ENCODE results near the gene CD48.
A peak's percentile ranks its signal among the peaks of the same experiment; 100 is the strongest.
"Not testable (repeated sequence)": the region's sequence is repeated elsewhere in the genome, so short reads cannot be mapped to it uniquely, and the experiment has no call there.

Gene CD48

DNA sequence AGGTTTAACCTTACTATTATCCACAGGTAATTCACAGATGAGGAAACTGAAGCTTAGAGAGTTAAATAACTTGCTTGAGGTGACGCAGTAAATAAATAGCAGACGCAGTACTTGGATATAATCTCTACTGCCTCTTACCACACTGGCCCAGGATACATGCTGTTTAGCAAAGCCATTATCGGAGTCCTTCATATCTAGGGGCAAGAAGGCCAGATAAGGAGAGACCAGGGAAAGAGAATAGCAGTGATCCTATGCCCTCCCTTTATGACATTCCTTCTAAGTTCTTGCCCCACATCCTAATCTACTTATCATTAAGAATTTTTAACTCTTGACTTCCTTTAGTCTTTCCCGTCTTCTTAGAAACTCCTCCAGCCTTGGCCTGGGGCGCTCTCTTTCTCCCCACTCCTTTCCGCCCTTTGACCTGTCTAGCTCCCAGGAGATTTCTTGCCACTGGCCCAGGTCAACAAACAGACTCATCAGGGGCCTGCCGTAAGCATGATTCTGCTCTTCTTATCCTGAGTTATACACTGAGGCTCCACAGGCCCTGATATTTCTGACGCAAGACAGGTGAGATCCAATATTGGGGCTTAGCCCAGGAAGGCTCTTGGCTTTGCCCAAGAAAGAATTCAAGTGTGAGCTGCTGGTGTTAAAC lies 53.3 kb downstream of the CD48 start:
- no peak overlapping the region for H3K27ac ChIP-seq (ENCODE audit: insufficient read depth, low read length, poor library complexity, severe bottlenecking)
- H3K27me3 ChIP-seq (replicated peaks; ENCODE audit: control insufficient read depth, insufficient read depth, low read length, poor library complexity, severe bottlenecking) = no peaks in the 10 kb centered on the region
- H3K4me3 ChIP-seq (ENCODE audit: insufficient read depth, low read depth, low read length, poor library complexity, severe bottlenecking) = no peak overlapping the region
- H3K9me3 ChIP-seq (ENCODE audit: control insufficient read depth, low read length) = no peaks in the 10 kb centered on the region
- H3K36me3 ChIP-seq (ENCODE audit: control insufficient read depth, insufficient read depth, low read length) = no peaks in the 10 kb centered on the region
- peaks cover 12% of the 10 kb centered on the region for H3K4me1 ChIP-seq (ENCODE audit: control insufficient read depth, insufficient read depth, low read length, poor library complexity, severe bottlenecking)
- no peak for DNase-seq

DNA sequence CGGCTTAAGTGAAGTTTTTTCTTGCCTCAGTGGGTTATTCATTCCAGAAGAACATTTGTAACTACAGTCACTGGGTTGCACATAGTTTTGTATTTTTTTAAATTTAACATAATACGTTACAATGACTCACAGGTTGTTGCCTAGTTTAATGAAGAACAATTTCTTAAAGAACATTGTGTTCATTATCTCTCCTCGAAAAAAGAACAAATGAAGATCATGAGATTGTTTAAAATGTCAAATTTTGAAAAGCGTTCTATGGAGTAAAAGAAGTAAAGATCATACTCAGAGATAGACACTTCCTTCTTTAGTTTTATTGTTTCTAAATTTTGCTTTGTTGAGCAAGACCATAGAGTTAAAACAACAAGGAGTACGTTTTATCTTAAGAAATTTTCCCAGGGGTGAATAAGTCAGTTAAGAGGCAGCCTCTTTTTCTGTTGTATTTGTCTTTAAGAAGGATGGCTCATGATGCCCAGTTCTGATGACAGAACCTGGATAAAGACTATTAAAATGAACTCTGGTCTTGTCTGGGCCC lies 54.3 kb downstream of the CD48 start:
- no peaks in the 10 kb centered on the region for H3K36me3 ChIP-seq (ENCODE audit: control insufficient read depth, insufficient read depth, low read length)
- H3K4me1 ChIP-seq (ENCODE audit: control insufficient read depth, insufficient read depth, low read length, poor library complexity, severe bottlenecking) = peaks cover 4% of the 10 kb centered on the region
- no peaks in the 10 kb centered on the region for H3K27me3 ChIP-seq (replicated peaks; ENCODE audit: control insufficient read depth, insufficient read depth, low read length, poor library complexity, severe bottlenecking)
- no peak overlapping the region for H3K4me3 ChIP-seq (ENCODE audit: insufficient read depth, low read depth, low read length, poor library complexity, severe bottlenecking)
- no peak overlapping the region for H3K27ac ChIP-seq (ENCODE audit: insufficient read depth, low read length, poor library complexity, severe bottlenecking)
- no peak for DNase-seq
- H3K9me3 ChIP-seq (ENCODE audit: control insufficient read depth, low read length) = no peaks in the 10 kb centered on the region

DNA sequence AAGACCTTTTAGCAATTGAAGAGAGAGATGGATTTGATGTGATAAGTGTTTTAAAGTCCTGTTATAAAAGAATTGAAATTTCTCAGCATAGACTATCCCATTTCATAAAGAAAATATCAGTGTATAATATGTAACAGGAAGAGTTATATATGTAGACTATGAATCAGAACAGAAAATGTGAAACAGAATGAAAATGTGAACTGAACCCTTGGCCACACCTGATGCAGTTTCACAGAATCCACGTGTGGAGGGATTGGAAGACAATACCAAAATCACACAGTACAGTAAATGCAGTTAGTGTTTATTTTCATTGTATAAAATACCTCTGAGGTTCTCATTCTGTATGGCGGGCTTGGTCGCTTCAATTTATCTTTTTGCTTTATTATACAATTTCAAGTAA lies 54.9 kb downstream of the CD48 start:
- peaks cover 3% of the 10 kb centered on the region for H3K4me1 ChIP-seq (ENCODE audit: control insufficient read depth, insufficient read depth, low read length, poor library complexity, severe bottlenecking)
- no peak overlapping the region for H3K27ac ChIP-seq (ENCODE audit: insufficient read depth, low read length, poor library complexity, severe bottlenecking)
- no peaks in the 10 kb centered on the region for H3K9me3 ChIP-seq (ENCODE audit: control insufficient read depth, low read length)
- H3K4me3 ChIP-seq (ENCODE audit: insufficient read depth, low read depth, low read length, poor library complexity, severe bottlenecking) = no peak overlapping the region
- H3K27me3 ChIP-seq (replicated peaks; ENCODE audit: control insufficient read depth, insufficient read depth, low read length, poor library complexity, severe bottlenecking) = no peaks in the 10 kb centered on the region
- H3K36me3 ChIP-seq (ENCODE audit: control insufficient read depth, insufficient read depth, low read length) = no peaks in the 10 kb centered on the region
- no peak for DNase-seq

DNA sequence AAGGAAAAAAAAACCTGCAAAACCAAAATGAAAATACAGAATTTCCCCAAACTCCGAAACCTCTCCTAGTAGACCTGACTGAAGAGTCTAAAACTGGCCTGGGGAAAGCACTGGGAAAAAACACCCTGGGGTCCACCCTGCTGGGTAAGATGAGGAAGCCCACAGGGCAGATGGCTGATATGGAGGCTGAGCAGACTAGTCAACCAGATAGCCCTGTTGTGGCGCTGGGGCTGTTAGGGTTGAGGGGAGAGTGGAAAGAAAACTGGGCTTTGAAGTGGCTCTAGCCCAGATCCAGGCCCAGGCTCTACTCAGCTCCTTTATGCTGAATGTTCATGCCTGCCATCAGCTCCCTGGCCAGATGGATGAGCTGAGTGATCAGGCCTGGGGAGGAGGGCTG lies 58.0 kb downstream of the CD48 start:
- no peaks in the 10 kb centered on the region for H3K27me3 ChIP-seq (replicated peaks; ENCODE audit: control insufficient read depth, insufficient read depth, low read length, poor library complexity, severe bottlenecking)
- no peaks in the 10 kb centered on the region for H3K9me3 ChIP-seq (ENCODE audit: control insufficient read depth, low read length)
- H3K27ac ChIP-seq (ENCODE audit: insufficient read depth, low read length, poor library complexity, severe bottlenecking) = no peak overlapping the region
- no peak for DNase-seq
- no peak overlapping the region for H3K4me3 ChIP-seq (ENCODE audit: insufficient read depth, low read depth, low read length, poor library complexity, severe bottlenecking)
- H3K4me1 ChIP-seq (ENCODE audit: control insufficient read depth, insufficient read depth, low read length, poor library complexity, severe bottlenecking) = no peaks in the 10 kb centered on the region
- no peaks in the 10 kb centered on the region for H3K36me3 ChIP-seq (ENCODE audit: control insufficient read depth, insufficient read depth, low read length)

DNA sequence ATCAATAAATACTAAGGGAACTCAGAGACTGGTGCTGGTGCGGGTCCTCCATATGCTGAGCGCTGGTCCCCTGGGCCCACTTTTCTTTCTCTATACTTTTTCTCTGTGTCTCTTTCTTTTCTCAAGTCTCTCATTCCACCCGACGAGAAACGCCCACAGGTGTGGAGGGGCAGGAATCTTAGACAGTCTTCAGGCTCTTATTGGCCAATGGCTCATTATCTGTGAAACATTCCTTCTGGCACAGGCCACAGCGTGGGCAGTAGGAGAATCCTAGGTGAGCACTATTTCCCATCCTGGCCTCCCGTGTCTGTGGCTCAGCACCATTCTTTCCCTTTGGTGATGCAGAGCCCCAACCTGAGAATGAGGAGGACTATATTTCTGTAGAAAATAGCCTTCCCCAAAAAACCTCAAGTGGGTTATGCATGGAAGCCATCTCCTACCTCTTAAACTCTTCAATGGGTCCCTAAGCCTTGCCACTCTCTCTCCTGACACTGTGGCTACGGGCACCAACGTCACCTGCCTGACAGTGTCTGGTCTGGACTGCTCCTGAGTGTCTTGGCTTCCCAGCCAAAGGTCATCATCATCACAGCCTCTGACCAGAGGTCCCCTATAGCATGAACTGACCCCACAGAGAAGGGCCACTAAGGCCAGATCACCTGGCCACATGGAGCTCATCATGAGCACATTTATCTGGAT lies 58.5 kb downstream of the CD48 start:
- Histone ChIP-seq H3K4me1 (ENCODE audit: control insufficient read depth, insufficient read depth, low read length, poor library complexity, severe bottlenecking) (peaks cover 2% of the 10 kb centered on the region), H3K9me3 (ENCODE audit: control insufficient read depth, low read length) (no peaks in the 10 kb centered on the region), H3K4me3 (ENCODE audit: insufficient read depth, low read depth, low read length, poor library complexity, severe bottlenecking) (no peak overlapping the region), H3K36me3 (ENCODE audit: control insufficient read depth, insufficient read depth, low read length) (no peaks in the 10 kb centered on the region), H3K27me3 (replicated peaks; ENCODE audit: control insufficient read depth, insufficient read depth, low read length, poor library complexity, severe bottlenecking) (no peaks in the 10 kb centered on the region), H3K27ac (ENCODE audit: insufficient read depth, low read length, poor library complexity, severe bottlenecking) (no peak overlapping the region)
- DNase-seq = no peak

DNA sequence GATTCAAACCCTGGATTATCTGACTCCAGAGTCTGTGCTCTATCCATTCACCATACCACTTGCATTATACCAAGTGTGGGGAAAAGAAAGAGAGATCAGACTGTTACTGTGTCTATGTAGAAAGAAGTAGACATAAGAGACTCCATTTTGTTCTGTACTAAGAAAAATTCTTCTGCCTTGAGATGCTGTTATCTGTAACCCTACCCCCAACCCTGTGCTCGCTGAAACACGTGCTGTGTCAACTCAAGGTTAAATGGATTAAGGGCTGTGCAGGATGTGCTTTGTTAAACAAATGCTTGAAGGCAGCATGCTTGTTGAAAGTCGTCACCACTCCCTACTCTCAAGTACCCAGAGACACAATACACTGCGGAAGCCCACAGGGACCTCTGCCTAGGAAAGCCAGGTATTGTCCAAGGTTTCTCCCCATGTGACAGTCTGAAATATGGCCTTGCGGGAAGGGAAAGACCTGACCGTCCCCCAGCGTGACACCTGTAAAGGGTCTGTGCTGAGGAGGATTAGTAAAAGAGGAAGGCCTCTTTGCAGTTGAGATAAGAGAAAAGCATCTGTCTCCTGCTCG lies 59.5 kb downstream of the CD48 start:
- not testable (repeated sequence) for H3K4me1 ChIP-seq (ENCODE audit: control insufficient read depth, insufficient read depth, low read length, poor library complexity, severe bottlenecking); H3K4me3 ChIP-seq (ENCODE audit: insufficient read depth, low read depth, low read length, poor library complexity, severe bottlenecking); H3K36me3 ChIP-seq (ENCODE audit: control insufficient read depth, insufficient read depth, low read length); H3K9me3 ChIP-seq (ENCODE audit: control insufficient read depth, low read length); DNase-seq; H3K27ac ChIP-seq (ENCODE audit: insufficient read depth, low read length, poor library complexity, severe bottlenecking); H3K27me3 ChIP-seq (replicated peaks; ENCODE audit: control insufficient read depth, insufficient read depth, low read length, poor library complexity, severe bottlenecking)

DNA sequence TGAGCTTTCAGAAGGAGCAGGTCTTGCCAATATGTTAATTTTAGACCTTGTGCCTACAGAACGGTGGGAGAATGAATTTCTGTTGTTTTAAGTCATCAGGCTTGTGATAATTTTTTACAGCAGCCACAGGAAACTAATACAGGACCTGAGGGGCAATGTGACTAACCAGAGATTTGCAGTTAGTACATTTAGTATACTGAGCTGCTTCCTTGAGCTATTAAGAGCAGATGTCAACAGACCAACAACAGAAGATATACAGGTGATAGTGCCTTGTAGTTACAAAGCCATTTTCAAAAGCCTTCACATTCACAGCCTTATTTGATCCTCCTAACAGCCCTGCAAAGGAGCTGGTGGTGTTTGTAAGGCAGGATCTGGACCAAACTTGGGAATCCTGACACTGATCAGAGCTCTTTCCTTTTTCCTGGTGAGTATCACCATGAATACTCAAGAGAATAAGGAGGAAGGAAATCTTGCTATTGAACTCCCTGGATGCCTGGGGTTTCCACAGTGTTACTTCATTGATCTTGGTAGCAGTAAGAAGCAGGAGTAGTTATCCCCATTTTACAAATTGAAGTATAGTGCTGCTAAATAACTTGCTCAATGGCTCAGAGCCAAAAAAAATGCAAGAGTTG lies 60.1 kb downstream of the CD48 start:
- DNase-seq = no peak
- Histone ChIP-seq H3K4me1 (ENCODE audit: control insufficient read depth, insufficient read depth, low read length, poor library complexity, severe bottlenecking) (peaks cover 4% of the 10 kb centered on the region), H3K36me3 (ENCODE audit: control insufficient read depth, insufficient read depth, low read length) (no peaks in the 10 kb centered on the region), H3K9me3 (ENCODE audit: control insufficient read depth, low read length) (no peaks in the 10 kb centered on the region), H3K27me3 (replicated peaks; ENCODE audit: control insufficient read depth, insufficient read depth, low read length, poor library complexity, severe bottlenecking) (no peaks in the 10 kb centered on the region), H3K27ac (ENCODE audit: insufficient read depth, low read length, poor library complexity, severe bottlenecking) (no peak overlapping the region), H3K4me3 (ENCODE audit: insufficient read depth, low read depth, low read length, poor library complexity, severe bottlenecking) (no peak overlapping the region)

DNA sequence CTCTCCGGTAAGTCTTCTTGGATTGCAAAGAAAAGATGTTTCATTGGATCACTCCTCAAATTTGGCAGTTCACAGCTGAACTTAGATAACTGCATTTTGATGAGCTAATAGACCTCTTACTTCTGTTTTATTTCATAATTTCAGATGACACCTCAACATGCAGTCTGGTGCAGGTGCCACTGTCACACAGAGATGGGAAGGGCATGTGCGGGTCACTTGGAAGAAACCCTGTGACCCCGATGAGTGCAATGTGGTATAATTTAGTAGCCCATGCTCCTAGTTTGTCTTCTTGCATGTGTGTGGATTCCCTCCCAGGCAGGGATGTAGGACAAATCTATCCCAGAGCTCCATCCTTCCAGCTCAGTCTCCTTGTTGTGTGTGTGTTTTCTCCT lies 64.3 kb downstream of the CD48 start:
- H3K4me1 ChIP-seq (ENCODE audit: control insufficient read depth, insufficient read depth, low read length, poor library complexity, severe bottlenecking) = peaks cover 24% of the 10 kb centered on the region
- H3K27ac ChIP-seq (ENCODE audit: insufficient read depth, low read length, poor library complexity, severe bottlenecking) = peak overlapping the region; percentile 89
- H3K4me3 ChIP-seq (ENCODE audit: insufficient read depth, low read depth, low read length, poor library complexity, severe bottlenecking) = peak overlapping the region; percentile 78

DNA sequence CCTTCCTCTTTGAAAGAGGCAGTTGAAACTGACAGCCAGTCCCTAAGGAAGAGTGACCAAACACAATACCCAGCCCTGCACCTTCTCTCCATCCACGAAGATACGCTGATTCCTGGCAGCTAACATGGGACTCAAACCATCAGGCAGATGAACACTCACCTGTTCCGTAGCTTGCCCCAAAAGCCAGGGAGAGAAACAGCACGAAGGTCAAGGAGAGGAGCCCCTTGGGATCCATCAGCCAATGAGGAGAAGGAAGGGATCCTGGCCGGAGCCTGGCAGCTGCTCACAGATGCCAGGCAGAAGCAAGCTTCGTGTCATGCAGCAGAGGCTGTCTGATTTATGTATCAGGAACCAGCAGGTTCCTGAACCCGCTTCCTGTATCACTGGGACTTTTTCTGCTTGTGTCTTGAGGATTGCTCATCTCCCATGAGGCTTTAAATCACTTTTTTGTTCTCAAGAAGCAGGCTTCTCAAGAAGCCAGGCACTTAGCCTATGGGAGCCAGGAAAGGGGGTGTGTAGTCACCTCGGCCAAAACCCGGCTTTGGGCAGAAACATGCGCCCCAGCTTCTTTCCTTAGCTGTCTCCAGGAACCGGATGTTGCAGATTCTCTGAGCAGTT lies 64.8 kb downstream of the CD48 start, which contains the start of gene SLAMF1:
SLAMF1 (minus strand) TSS at position 334 of the 618 bp plus-strand sequence; CDS start at position 235, 99 bp downstream.
- DNase-seq = peak; percentile 14 to 29 (median 25)
- Histone ChIP-seq H3K36me3 (ENCODE audit: control insufficient read depth, insufficient read depth, low read length) (no peaks in the 10 kb centered on the region), H3K9me3 (ENCODE audit: control insufficient read depth, low read length) (no peaks in the 10 kb centered on the region), H3K4me3 (ENCODE audit: insufficient read depth, low read depth, low read length, poor library complexity, severe bottlenecking) (peak within 1 kb of the TSS; percentile 78), H3K4me1 (ENCODE audit: control insufficient read depth, insufficient read depth, low read length, poor library complexity, severe bottlenecking) (peaks cover 28% of the 10 kb centered on the region), H3K27me3 (replicated peaks; ENCODE audit: control insufficient read depth, insufficient read depth, low read length, poor library complexity, severe bottlenecking) (no peaks in the 10 kb centered on the region), H3K27ac (ENCODE audit: insufficient read depth, low read length, poor library complexity, severe bottlenecking) (peak within 1 kb of the TSS; percentile 89)

More for the DNA sequence above, 64.3 kb downstream of the CD48 start:
- no peaks in the 10 kb centered on the region for H3K36me3 ChIP-seq (ENCODE audit: control insufficient read depth, insufficient read depth, low read length)
- no peaks in the 10 kb centered on the region for H3K27me3 ChIP-seq (replicated peaks; ENCODE audit: control insufficient read depth, insufficient read depth, low read length, poor library complexity, severe bottlenecking)
- DNase-seq = no peak
- H3K9me3 ChIP-seq (ENCODE audit: control insufficient read depth, low read length) = no peaks in the 10 kb centered on the region
